ES-I3 (cell line): ENCODE data around the gene UBE2S.

Source experiments
- H3K36me3 ChIP-seq: 2 replicates; pipeline ENCODE4 v1.6.1; 2013; ENCODE audit warnings: mild to moderate bottlenecking, low read length, control low read depth, moderate library complexity; ENCODE audit not compliant: insufficient read depth
- H3K4me1 ChIP-seq: 2 replicates; pipeline ENCODE4 v1.6.1; 2013; ENCODE audit warnings: mild to moderate bottlenecking, control low read depth, low read length; ENCODE audit not compliant: insufficient read depth
- H3K9ac ChIP-seq: 2 replicates; pipeline ENCODE4 v1.6.1; 2013; ENCODE audit warnings: low read depth, mild to moderate bottlenecking, low read length, moderate library complexity
- H3K9me3 ChIP-seq: 2 replicates; pipeline ENCODE4 v1.6.1; 2013; ENCODE audit warnings: mild to moderate bottlenecking, low read length, moderate library complexity; ENCODE audit not compliant: control insufficient read depth, insufficient read depth

UBE2S gene

GRCh38 chr19:55362174-55362989 is 45.2 kb downstream of the UBE2S start:
- Histone ChIP-seq H3K4me1 (peaks cover 12% of the 10 kb centered on the region; the same call in 1 of the 2 replicates), H3K9me3 (no peaks in the 10 kb centered on the region), H3K36me3 (no peaks in the 10 kb centered on the region), H3K9ac (no peak overlapping the region)

GRCh38 chr19:55360902-55361301 is 46.7 kb downstream of the UBE2S start:
- Histone ChIP-seq H3K9me3 (no peaks in the 10 kb centered on the region), H3K4me1 (peaks cover 12% of the 10 kb centered on the region; the same call in 1 of the 2 replicates), H3K36me3 (no peaks in the 10 kb centered on the region), H3K9ac (no peak overlapping the region)

- H3K9ac ChIP-seq = no peak overlapping the region
- H3K4me1 ChIP-seq = peaks cover 12% of the 10 kb centered on the region; the same call in 1 of the 2 replicates
- no peaks in the 10 kb centered on the region for H3K36me3 ChIP-seq
- no peaks in the 10 kb centered on the region for H3K9me3 ChIP-seq
Measured at GRCh38 chr19:55358943-55359908, 48.4 kb downstream of the UBE2S start.

GRCh38 chr19:55358493-55358892 is 49.1 kb downstream of the UBE2S start:
- no peak overlapping the region for H3K9ac ChIP-seq
- peaks cover 9% of the 10 kb centered on the region; the same call in 1 of the 2 replicates for H3K4me1 ChIP-seq
- no peaks in the 10 kb centered on the region for H3K36me3 ChIP-seq
- no peaks in the 10 kb centered on the region for H3K9me3 ChIP-seq

GRCh38 chr19:55355213-55355821 is 52.3 kb downstream of the UBE2S start:
- Histone ChIP-seq H3K4me1 (peaks cover 9% of the 10 kb centered on the region; the same call in 1 of the 2 replicates), H3K36me3 (no peaks in the 10 kb centered on the region), H3K9ac (peak overlapping the region; percentile 33; the same call in 1 of the 2 replicates), H3K9me3 (no peaks in the 10 kb centered on the region)

- Histone ChIP-seq H3K36me3 (no peaks in the 10 kb centered on the region), H3K9ac (peak within 1 kb of the TSS; percentile 80), H3K9me3 (no peaks in the 10 kb centered on the region), H3K4me1 (peaks cover 12% of the 10 kb centered on the region; the same call in 1 of the 2 replicates)
Measured at GRCh38 chr19:55354698-55355212, 52.8 kb downstream of the UBE2S start, which contains the start of gene COX6B2. TSS of gene COX6B2 (minus strand) at chr19:55354719. CDS start at chr19:55354521, 198 bp downstream.

- peaks cover 17% of the 10 kb centered on the region; the same call in 1 of the 2 replicates for H3K4me1 ChIP-seq
- H3K36me3 ChIP-seq = no peaks in the 10 kb centered on the region
- peak overlapping the region; percentile 80 for H3K9ac ChIP-seq
- H3K9me3 ChIP-seq = no peaks in the 10 kb centered on the region
Measured at GRCh38 chr19:55353803-55354697, 53.5 kb downstream of the UBE2S start.

GRCh38 chr19:55353356-55353802 is 54.2 kb downstream of the UBE2S start:
- no peaks in the 10 kb centered on the region for H3K9me3 ChIP-seq
- no peaks in the 10 kb centered on the region for H3K36me3 ChIP-seq
- peaks cover 23% of the 10 kb centered on the region; the same call in 1 of the 2 replicates for H3K4me1 ChIP-seq
- peak overlapping the region; percentile 80 for H3K9ac ChIP-seq

GRCh38 chr19:55352549-55353145 is 54.9 kb downstream of the UBE2S start:
- peaks cover 29% of the 10 kb centered on the region; the same call in 1 of the 2 replicates for H3K4me1 ChIP-seq
- H3K36me3 ChIP-seq = no peaks in the 10 kb centered on the region
- no peak overlapping the region for H3K9ac ChIP-seq
- H3K9me3 ChIP-seq = no peaks in the 10 kb centered on the region

- Histone ChIP-seq H3K9me3 (no peaks in the 10 kb centered on the region), H3K9ac (no peak overlapping the region), H3K4me1 (peaks cover 29% of the 10 kb centered on the region; the same call in 1 of the 2 replicates), H3K36me3 (no peaks in the 10 kb centered on the region)
Measured at GRCh38 chr19:55352040-55352439, 55.5 kb downstream of the UBE2S start.

- Histone ChIP-seq H3K4me1 (peaks cover 30% of the 10 kb centered on the region; the same call in 1 of the 2 replicates), H3K36me3 (no peaks in the 10 kb centered on the region), H3K9me3 (no peaks in the 10 kb centered on the region), H3K9ac (no peak overlapping the region)
Measured at GRCh38 chr19:55350620-55351315, 56.8 kb downstream of the UBE2S start.
